NCI-H2227 treated with DMSO at 0.1 percent for 48 hours (cell line): ENCODE data around the gene GSDME.
"Not testable (repeated sequence)": the region's sequence is repeated elsewhere in the genome, so short reads cannot be mapped to it uniquely, and the experiment has no call there.

Experiments
- DNase-seq: peaks from one replicate; lab custom pipeline; 2025; lab: John Stamatoyannopoulos, UW

Gene GSDME

DNA sequence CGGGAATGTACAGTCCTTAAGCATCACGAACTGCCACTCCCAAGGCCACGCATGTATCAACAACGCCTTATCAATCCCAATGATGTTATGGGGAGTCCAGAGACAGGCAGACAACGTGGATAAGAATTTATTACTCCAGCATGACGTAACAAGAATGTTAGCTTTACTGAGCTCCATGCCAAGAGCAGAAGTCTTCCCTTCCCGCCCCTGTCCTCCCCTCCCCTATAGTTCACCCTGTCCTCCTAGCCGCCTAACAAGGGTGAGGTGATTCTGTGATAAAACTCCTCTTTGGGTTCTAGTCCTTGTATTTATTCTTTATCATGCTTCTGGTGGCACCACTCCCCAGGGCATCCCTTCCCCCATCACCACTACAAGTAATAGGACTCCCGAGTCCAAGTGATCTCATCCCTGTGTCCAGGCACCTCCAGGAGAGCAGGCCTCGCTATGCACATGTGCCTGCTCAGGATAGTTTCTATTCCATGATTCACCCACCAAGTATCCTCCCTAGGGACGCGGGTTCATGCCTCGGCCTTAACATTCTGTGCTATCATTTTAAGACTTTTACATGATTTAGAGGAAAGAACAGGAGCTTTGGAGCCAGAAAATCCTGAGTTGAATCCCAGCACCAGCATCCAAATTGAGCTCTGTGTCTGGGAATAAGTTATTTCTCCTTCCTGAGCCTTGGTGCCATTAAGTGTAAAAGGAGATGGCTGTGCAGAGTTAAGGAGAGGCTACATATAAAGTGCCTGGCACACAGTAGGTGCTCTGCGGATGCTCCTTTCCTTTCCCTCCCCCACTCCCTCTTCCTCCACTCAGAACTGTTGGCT is 15.4 kb downstream of the GSDME start:
- DNase-seq = no peak

DNA sequence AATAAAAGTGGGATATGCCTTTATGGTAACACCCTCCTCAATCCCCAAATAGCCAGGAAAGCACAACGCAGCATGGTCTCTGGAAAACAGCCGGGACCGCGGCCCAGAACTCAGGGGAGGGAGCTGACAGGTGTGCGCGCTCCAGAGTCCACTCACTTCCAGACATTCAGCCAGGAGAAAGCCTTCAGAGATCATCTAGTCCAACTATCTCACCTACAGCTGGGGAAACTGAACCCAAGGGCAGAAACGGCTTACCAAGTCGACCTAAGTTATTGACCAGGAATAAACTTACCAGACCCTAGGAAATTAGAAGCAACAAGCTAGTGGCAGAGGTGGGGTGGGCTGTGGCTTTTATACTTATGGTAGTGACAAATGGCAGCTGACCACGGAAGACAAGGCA is 16.4 kb downstream of the GSDME start:
- DNase-seq = no peak

DNA sequence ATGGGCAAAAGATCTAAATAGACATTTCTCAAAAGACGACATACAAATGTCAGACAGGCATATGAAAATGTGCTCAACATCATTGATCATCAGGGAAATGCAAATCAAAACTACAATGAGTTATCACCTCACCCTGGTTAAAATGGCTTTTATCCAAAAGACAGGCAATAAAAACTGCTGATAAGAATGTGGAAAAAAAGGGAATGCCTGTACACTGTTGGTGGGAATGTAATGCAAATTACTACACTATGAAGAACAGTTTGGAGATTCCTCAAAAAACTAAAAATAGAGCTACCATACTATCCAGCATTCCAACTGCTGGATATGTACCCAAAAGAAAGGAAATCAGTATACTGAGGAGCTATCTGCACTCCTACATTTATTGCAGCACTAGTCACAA is 18.0 kb downstream of the GSDME start:
- DNase-seq = no peak

DNA sequence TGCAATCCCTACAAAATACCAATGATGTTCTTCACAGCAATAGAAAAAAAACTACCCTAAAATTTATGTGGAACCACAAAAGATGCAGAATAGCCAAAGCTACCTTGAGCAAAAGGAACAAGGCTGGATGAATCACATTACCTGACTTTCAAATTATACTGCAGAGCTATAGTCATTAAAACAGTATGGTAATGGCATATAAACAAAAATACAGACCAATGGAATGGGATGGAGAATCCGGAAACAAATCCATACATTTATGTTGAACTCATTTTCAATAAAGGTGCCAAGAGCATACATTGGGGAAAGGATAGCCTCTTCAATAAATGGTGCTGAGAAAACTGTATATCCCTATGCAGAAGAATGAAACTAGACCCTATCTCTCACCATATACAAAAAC is 18.7 kb downstream of the GSDME start:
- no peak for DNase-seq

DNA sequence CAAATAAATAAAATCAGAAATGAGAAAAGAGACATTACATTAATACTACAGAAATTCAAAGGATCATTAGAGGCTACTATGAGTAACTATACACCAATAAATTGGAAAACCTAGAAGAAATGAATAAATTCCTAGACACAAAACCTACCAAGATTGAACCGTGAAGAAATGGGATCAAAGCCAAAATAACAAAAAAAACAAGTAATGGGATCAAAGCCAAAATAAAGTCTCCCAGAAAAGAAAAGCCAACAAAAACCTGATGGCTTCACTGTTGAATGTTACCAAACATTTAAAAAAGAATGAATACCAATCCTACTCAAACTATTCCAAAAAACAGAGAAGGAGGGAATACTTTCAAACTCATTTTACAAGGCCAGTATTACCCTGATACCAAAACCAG is 20.0 kb downstream of the GSDME start:
- no peak for DNase-seq

DNA sequence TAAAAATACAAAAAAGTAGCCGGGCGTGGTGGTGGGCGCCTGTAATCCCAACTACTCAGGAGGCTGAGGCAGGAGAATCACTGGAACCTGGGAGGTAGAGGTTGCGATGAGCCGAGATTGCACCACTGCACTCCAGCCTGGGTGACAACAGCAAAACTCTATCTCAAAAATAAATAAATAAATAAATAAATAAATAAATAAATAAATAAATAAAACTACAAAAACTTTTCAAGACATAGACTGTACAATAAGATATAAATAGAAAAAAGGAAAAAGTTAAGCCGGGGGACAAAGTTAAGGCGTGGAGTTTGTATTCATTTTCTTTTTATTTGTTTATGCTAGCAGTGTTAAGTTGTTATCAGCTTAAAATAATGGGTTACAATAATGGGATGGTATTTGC is 21.7 kb downstream of the GSDME start:
- not testable (repeated sequence) for DNase-seq

DNA sequence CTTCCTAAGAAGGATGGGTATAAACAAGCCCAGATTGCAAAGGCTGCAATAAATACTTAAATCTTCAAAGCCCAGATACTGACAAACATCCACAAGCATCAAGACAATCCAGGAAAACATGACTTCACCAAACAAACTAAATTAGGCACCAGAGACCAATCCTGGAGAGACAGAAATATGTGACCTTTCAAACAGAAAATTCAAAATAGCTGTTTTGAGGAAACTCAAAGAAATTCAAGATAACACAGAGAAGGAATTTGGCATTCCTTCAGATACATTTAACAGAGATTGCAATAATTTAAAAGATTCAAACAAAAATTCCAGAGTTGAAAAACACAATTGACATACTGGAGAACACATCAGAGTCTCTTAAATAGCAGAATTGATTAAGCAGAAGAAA is 23.0 kb downstream of the GSDME start:
- DNase-seq = no peak

DNA sequence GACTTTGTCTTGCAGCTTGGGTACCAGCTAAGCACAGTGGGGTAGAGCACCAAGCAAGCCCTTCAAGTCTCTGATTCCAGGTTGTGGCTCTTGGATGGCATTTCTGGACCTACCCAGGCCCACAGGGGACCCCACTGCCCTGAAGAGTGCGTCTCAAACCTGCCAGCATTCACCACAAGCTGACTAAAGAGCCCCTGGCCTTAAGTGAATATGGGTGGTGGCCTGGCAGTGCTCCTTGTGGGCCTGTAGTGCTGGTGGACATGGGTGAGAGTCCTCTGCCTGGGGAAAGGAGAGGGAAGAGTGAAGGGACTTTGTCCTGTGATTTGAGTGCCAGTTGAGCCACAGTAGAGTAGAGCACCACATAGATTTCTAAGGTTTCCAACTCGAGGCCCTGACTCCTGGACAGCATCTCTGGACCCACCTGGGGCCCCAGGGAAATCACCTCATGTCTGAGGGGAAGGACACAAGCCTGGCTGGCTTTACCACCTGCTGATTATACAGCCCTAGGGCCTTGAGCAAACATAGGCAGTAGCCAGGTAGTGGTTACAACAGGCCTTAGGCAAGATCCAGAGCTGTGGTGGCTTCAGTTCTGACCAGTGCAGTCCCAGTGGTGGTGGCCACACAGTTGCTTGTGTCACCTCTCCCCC is 23.7 kb downstream of the GSDME start:
- no peak for DNase-seq

DNA sequence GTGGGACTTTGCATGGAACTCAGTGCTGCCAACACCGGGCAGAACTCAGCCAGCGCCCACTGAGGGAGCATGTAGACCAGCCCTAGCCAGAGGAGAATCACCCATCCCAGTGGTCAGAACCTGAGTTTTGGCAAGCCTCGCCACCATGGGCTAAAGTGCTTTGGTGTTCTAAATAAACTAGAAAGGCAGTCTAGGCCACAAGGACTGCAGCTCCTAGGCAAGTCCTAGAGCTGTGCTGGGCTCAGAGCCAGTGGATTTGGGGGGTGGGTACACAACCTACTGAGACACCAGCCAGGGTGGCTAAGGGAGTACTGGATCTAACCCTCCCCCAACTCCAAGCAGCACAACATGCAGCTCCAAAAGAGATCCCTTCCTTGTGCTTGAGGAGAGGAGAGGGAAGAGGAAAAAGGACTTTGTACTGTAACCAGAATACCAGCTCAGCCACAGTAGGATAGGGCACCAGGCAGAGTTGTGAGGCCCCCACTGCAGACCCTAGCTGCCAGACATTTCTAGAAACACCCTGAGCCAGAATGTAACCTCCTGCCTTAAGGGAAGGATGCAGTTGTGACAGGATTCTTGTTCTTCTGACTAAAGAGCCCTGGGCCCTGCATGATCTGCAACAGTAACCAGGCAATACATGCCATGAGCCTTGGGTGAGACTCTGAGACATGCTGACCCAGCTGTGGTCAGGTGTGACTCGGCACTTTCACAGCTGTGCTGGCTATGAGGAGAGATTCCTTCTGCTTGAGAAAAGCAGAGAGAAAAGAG is 24.4 kb downstream of the GSDME start:
- no peak for DNase-seq

DNA sequence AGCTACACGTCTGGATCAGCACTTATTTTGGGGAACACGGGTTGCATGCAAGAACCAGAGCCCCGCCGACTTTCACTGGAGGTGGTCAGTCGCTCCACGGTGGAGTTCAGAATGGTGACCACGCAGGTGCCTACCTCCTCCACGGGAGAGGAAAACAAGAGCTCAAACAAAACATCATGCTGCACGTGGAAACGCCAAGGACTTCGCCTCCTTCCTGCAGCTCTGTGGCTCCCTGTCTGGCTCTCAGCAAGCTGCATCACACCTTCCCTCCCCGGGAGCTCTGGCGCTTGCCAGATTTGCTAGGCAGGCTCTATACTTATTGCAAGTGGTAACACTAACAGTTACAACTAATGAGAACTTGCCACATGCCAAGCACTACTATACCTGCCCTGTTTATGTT is 26.0 kb downstream of the GSDME start:
- DNase-seq = no peak

DNA sequence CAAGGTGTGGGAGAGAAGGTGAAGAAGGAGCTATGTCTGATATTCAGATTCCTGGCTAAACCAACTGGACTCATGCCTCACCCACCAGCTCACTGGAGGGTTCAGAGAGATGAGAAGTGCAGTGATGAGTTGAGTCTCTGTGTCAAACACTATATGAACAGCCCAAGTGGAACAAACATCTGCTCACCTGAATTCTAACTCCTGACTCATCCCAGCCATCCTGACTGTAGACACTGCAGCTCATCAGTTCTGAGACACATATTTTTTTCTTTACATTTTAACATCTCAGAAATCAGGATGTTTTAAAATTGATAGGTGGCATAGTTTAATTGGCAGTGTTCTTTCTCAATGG is 27.3 kb downstream of the GSDME start:
- no peak for DNase-seq

DNA sequence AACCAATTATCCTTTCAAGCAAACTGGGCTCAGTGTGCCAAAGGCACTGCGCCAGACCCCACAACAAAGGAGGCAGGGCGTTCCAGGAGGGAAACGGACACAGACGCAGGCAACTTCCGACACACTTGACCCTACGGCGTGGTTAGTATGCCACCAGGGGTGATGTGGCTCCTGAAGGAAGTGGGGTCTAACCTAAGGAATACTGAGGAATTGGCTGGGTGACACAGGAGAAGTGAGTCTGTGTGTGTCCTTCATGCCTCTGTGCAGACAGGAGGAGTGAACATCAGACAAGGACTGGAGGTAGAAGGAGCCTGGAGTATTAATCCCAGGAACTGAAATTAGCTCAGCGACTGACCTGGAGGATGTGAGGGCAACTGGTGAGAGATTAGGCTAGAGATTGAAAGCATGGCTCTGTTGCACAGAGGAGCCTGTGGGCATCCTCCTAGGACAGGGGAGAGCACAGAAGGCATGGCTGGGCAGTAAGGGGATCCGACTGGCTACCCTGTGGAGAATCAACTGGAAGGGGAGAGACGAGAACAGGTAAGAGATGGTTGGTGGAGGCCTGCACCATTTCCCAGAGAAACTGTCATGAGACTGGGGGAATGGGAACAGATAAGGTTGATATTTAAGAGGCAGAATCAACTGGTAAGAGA is 27.8 kb downstream of the GSDME start:
- DNase-seq = no peak

DNA sequence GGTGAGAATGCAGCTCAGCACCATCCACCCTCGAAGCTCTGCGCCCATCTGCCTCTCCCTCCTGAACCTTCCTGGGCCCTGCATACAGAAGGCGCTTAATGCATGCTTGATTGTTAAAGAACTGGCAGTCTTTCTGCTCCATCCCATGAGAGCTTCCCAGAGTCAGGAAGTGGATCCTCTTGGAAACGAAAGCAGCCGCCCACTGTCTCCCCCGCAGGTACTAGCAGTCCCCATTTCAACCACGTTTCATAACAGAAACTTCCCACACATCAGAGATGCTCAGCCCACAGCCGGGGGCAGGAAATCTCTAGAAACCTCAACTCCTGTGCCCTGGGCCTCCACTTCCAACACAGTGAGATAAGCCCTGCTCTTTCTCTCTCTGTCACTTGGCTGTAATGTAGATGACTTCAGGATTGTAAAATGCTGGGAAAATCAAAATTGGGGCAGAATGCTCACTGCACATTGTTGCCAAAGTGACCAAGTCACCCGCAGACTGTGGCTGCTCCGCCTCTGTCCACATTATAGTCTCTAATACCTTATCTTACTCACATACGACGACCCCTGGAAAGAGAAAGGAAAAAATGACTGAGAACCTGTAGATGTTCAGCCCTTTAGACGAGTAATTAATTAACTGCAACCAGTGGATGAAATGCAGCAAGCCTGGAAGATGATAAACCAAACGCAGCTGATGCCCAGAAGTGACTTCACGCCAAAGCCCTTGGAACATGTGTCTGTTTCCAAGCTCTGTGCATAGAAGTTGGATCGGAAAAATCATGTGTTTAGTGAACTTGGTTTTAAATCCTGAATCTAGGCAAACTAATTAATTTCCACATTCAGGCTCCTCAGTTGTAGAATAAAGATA is 28.5 kb downstream of the GSDME start:
- DNase-seq = no peak

DNA sequence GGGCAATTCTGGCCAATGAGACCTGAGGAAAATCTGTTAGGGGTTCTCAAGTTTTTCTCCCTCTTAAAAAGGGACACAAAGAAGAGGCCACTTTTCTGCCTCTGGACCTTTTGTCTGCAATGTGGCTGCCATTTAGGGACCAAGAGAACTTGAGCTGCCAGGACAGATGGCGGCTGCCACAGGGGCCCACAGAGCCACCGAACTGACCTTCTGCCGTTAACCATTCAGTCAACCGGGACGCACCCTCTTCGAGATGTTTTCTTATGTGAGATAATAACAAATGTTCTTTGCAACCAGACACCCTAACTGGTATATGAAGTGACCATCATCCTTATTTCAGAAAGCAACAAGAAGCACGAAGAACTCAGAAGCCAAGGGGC is 29.2 kb downstream of the GSDME start:
- DNase-seq = no peak

DNA sequence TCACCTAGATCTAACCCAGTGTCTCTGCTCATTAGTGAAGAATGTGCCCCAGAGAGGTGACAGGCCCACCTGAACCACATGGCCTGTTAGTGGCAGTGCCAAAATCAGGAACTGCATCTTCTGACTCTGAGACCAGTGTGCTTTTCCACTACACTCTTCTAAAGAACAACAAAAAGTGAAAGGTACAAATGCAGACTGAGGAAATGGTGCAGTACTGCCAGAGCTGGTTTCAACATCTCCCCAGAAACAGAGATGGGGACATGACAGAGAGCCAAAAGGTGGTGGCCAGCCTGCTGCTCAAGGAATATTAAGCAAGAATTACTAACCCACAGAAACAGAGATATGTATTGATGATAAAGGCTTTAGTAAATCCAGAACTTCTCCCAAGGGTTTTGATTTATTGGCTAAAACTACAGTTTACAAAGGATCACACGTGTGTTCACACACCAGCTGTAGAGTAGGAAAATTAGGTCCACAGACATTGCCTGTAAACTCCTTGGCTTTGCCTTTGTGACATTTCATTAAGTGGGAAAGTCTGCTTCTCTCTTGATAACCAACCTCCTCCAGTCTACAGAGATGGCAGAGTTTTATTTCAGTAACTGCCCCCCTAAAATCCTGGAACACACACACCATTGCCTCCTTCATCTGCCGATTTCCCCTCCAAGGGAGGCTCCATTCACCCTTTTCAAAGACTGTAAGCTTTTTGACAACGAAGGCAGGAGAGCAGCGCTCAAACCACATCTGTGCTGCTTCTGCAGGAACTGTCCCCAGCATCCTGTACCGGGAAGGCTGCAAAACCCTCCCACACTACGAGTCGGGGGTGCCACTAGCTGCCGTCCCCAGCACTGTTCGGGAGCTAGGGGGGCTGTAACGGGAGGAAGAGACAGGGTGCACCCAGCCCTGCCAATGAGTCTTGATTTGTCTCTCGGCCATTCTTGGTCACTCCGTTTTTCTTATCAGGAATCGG is 29.8 kb downstream of the GSDME start:
- no peak for DNase-seq

DNA sequence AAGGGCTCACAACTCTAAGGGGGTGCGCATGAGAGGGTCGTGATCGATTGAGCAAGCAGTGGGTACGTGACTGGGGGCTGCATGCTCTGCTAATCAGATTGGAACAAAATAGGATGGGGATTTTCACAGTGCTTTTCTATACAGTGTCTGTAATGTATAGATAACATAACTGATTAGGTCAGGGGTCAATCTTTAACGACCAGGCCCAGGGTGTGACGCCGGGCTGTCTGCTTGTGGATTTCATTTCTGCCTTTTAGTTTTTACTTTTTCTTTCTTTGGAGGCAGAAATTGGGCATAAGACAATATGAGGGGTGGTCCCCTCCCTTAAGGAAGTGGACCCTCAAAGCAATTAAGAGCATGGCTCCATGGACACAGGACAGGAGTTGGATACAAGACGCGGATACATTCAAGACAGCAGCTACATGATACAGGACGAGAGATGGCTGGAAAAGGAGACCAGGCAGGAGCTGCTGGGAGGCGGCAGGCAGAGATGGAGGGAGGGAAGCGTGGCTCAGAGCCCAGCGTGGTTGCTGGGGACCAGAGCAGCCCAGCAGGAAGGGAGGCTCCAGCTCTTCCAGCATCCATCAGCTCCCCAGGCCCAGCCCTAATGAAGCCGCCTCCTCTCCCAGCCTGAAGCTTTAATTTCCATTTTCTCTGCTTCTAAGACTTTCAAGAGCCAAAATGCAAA is 31.6 kb downstream of the GSDME start:
- DNase-seq = no peak

DNA sequence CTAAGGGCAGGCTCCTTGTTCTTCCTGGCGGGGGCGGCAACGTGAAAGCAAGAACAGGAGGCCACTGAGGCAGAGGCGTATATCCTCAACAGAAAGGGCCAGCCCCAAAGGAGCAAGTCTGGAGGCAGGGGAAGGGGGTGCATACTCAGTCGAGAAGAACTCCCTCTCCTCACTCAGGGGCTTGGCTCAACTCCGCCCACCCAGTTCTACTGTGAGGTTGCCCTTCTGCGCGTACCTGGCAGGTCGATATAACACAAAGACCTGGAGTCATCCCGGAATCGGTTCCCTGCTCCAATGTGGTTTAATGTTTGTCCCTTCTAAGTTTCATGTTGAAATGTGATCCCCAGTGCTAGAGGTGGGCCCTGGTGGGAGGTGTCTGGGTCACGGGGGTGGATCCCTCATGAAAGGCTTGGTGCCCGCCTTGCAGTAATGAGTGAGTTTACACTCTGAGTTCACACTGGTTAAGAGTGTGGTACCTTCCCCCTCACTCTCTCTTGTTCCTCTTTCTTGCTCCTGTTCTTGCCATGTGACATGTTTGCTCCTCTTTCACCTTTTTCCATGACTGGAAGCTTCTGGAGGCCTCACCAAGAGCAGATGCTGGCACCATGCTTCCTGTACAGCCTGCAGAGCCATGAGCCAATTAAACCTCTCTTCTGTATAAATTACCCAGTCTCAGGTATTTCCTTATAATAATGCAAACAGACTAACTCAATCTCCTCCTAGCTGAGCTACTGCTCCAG is 32.6 kb downstream of the GSDME start:
- no peak for DNase-seq

DNA sequence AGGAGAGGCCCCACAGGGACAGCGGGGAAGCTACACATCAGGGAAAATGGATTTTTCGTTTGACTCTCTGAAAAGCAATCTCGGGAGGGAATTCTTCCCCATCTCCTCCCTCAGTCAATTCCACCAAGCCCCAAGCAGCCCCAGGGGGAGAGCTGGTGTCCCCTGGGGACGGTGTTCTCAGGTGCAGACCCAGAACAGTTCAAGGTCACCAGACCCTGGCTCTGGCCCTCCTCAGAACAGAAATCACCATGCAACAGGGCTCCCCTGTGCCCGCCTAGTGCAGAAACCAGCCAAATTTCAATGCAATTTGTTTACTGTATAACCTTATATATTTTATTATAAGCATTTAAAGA is 34.1 kb downstream of the GSDME start:
- DNase-seq = no peak
